GM12875 (cell line): ENCODE measurements around the gene SLC38A10.

ENCODE experiments used
- H3K4me3 ChIP-seq: one replicate; pipeline ENCODE4 v1.5.1; 2011; ENCODE audit warnings: low read depth, low read length, control low read depth
- TF ChIP-seq, protein P1 (sequence below): IDR thresholded peaks from 2 replicates; pipeline ENCODE4 v1.5.1; 2011; ENCODE audit warnings: low read depth, mild to moderate bottlenecking, control low read depth, inconsistent platforms, low read length, moderate library complexity, borderline replicate concordance; ENCODE audit not compliant: insufficient read depth

Gene SLC38A10

DNA sequence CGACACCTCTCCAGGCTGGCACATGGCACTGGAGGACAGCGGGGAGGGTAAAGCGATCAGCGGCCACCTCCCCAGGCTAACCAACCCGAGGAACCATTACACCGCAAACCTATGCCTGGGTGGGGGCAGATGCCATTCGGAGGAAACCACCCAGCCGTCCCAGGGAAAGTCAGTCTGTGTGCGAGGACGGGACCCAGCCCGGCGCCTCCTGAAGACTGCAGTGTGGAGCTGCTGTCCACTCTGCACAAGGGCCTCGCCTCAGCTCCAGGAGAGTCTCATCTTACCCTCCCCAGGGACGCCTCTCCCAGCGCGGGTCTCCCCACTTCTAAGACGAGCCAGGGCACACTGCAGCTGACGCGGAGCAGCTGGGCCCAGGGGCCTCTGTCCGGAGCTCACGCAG lies 8.0 kb downstream of the SLC38A10 start:
- no peak overlapping the region for H3K4me3 ChIP-seq
- TF ChIP-seq, protein P1, sequence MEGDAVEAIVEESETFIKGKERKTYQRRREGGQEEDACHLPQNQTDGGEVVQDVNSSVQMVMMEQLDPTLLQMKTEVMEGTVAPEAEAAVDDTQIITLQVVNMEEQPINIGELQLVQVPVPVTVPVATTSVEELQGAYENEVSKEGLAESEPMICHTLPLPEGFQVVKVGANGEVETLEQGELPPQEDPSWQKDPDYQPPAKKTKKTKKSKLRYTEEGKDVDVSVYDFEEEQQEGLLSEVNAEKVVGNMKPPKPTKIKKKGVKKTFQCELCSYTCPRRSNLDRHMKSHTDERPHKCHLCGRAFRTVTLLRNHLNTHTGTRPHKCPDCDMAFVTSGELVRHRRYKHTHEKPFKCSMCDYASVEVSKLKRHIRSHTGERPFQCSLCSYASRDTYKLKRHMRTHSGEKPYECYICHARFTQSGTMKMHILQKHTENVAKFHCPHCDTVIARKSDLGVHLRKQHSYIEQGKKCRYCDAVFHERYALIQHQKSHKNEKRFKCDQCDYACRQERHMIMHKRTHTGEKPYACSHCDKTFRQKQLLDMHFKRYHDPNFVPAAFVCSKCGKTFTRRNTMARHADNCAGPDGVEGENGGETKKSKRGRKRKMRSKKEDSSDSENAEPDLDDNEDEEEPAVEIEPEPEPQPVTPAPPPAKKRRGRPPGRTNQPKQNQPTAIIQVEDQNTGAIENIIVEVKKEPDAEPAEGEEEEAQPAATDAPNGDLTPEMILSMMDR = no peak

DNA sequence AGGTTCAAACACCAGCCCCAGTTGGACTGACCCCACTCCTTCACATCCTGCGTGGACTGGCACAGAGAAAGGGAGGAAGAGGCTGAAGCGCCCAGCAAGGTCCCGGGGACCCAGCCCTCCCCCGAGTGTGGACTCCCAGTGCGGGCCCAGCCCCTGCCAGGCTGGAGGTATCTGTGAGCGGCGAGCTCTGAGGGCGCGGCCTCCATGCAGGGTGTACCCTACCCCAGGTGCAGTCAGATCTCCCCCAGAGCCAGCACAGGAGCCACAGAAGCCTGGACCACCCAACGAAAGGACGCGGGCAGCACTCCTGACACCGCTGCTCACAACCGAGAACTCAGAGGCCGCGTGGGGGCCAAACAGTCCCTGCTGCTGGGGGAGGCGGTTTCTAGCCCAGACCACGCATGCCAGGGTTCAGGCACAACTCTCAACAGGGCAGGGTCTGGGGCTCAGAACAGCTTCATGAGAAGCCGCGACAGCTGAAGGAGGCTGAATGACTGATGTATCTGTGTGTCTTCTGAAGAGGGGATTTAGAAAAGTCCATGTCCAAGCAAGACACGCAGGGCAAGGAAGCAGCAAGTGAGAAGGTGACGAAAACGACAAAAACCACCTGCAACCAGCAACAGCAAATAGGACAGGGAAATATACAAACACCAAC lies 8.5 kb downstream of the SLC38A10 start:
- TF ChIP-seq, protein P1 = no peak

DNA sequence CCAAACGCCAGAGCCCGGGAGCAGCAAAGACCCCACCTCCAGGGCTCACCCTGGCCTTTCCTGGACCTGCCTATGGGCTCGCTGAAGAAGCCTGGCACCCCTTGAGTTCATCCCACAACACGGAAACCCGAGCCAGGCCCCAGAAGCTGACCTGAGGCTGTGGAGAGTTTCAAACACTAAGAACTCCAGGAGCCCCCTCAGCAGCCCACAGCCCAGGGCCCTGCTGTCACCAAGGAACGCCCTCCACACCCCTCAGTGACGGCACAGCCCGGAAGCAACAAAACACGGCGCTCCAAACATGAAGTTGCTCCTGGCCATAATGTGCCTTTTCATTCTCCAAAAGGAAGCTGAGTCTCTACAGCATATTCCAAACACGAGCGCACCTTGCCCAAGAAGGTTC lies 9.2 kb downstream of the SLC38A10 start:
- TF ChIP-seq, protein P1 = no peak
- H3K4me3 ChIP-seq = peak overlapping the region; percentile 66

More for the DNA sequence above, 8.5 kb downstream of the SLC38A10 start:
- H3K4me3 ChIP-seq = no peak overlapping the region

DNA sequence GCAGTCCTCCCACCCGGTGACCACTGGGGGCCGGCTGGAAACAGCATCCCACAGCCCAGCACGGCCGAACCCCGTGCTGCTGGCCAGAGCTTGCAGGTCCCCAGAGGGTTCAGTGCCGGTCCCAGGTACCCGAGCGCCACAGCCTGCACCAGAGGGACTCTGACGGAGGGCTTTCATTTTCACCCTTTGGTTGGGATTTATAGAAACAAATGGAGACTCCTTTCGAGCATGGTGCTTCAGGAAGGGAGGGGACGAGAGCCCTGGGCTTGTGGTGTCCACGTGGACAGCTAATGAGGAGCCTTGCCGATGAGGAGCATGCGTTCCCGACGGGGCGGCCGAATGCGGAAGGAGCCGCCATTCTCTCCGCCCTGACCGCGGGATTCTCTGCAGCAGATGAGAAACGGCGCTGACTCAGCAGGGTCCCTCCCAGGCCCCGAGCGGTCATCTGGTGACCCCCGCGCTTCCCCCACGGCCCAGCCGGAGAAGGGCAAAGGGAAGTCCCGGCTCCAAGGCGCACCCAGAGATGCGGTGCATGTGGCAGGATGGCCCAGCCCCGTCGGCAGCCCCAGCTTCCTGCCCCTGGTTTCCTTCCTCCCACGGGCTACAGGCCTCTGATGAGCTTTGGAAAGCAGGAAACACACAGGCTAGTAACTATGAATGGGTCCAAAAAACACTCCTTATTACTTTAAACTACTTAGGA lies 9.8 kb downstream of the SLC38A10 start:
- TF ChIP-seq, protein P1 = no peak
- H3K4me3 ChIP-seq = peak overlapping the region; percentile 66

DNA sequence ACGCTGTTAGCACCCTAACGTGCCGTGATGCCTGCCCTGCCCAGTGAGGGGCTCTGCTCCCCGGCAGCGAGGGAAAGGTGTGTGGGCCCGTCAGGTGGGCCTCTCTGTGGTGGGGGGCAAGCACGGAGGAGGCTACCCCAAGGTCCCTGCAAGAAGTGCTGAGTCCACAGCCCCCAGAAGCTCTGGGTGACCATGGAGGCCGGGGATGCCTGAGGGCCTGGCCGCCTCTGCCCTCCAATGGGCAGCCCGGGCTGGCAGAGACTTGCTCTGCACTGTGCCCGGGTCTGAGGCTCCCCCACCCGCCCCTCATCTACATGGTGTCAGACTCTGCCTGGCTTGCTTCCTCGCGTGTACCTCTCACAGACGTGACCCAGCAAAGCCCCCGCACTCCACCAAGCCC lies 12.2 kb downstream of the SLC38A10 start:
- TF ChIP-seq, protein P1 = no peak
- no peak overlapping the region for H3K4me3 ChIP-seq

DNA sequence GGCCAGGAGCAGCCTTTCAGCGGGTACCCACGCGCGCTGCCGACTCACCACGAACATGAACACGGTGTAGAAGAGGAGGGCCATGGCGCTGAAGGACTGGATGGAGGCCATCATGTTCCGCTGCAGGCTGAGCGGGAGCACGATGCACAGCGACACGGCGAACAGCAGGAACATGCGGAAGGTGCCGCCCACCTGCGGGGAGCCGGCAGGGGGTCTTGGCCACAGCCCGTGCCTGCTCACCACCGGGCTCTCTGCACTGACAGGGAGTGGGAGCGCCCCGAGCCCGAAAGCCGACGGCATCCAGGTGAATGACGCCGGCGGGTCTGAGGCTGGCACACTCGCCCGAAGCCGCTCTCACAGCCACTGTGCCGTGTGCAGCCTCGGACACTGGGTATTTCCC lies 13.0 kb downstream of the SLC38A10 start:
- H3K4me3 ChIP-seq = no peak overlapping the region
- TF ChIP-seq, protein P1 = no peak

DNA sequence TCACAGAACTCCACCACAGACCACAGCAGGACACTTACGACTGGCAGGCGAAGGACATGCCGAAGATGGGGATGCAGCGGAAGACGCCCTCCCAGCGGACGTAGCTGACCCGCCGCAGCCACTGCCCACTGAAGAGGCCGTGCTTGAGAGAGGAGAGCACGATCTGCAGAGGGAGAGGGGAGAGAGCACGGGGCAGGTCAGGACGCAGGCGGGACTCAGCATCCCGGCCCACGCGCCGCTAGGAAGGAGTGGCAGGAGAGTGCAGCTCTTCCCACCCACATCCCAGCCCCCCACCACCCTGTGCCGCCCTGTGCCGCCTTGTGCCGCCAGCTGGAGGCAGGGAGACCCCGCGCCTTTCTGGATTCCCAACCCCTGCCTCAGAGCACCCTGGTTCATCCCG lies 14.5 kb downstream of the SLC38A10 start:
- TF ChIP-seq, protein P1 = no peak
- H3K4me3 ChIP-seq = no peak overlapping the region
